Measurements from ENCODE around the gene TGM4.

GRCh38 chr3:44877333-44877732 is 2.9 kb downstream of the TGM4 start:
- TF ChIP-seq CTCF (IDR thresholded peaks at IDR 0.05 in 4 of 5, conservative IDR thresholded peaks at IDR 0.05 in 1 of 5) (no peak), POLR2A (IDR thresholded peaks at IDR 0.05) (no peak)

Data from gastrocnemius medialis (tissue), 4 donors.